Measurements from ENCODE around the gene PLSCR2.
"Not testable (repeated sequence)": the region's sequence is repeated elsewhere in the genome, so short reads cannot be mapped to it uniquely, and the experiment has no call there.

The PLSCR2 gene

DNA sequence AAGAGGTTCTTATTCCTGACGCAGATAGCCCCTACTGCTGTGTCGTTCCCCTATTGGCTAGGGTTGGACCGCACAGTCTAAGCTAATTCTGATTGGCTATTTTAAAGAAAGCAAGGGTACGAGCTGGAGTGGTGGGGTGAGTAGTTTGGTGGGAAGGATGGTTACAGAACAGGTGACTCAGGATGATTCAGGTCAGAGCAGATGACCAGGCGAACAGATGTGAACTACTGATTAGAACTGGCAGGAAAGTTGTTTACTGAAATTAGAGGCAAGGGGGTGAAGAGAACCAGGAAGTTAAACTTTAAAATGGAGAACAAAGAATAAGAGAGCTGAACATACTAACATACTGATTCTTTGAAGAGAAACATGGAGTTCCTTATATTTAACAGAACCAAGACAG, 56.6 kb downstream of the PLSCR2 start:
- POLR2A ChIA-PET; H3K4me3 ChIP-seq (ENCODE audit: low read depth, low read length); H3K27ac ChIP-seq (ENCODE audit: extremely low read depth, low read depth, low read length); H3K36me3 ChIP-seq (ENCODE audit: control insufficient read depth in 2 of 2, insufficient read depth in 1 of 2, low read length in 2 of 2); H3K9me3 ChIP-seq (ENCODE audit: control insufficient read depth, insufficient read depth, low read depth, low read length); H3K4me1 ChIP-seq (ENCODE audit: control insufficient read depth, insufficient read depth, low read length); CTCF ChIA-PET: not testable (repeated sequence)

DNA sequence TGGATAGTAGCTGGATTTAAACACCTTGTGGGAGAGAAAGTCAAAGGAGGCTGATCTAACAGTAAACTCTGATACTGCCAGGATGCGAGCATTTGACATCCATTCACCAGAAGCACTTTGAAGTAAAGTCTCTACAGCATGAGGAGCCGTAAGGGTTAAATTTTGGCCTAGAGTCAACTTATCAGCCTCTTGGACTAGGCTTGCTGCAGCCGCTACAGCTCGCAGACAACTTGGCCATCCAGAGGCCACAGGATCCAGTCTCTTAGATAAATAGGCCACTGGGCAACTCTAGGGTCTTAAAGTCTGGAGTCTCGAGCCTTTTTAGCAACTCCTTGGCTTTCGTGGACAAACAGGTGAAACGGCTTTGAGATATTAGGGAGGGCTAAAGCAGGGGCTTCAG, 61.4 kb downstream of the PLSCR2 start:
- Histone ChIP-seq H3K9me3 (ENCODE audit: control insufficient read depth, insufficient read depth, low read depth, low read length) (no peaks in the 10 kb centered on the region), H3K4me3 (ENCODE audit: low read depth, low read length) (no peak overlapping the region), H3K36me3 (ENCODE audit: control insufficient read depth in 2 of 2, insufficient read depth in 1 of 2, low read length in 2 of 2) (no peaks in the 10 kb centered on the region), H3K4me1 (ENCODE audit: control insufficient read depth, insufficient read depth, low read length) (no peaks in the 10 kb centered on the region), H3K27ac (ENCODE audit: extremely low read depth, low read depth, low read length) (no peak overlapping the region)
- ChIA-PET CTCF (interaction anchor here (0.7 kb wide), 1 partner anchor 109 kb away, joined by 4 read pairs; no protein-coding TSS in a partner anchor), POLR2A (no interaction called here)
- TF ChIP-seq ZNF112 (tag by site-specific recombination; IDR thresholded peaks at IDR 0.05) (no peak), ZNF626 (tag by site-specific recombination; IDR thresholded peaks at IDR 0.05) (no peak), ZNF184 (tag by site-specific recombination; IDR thresholded peaks at IDR 0.05) (no peak), ZNF354C (tag by site-specific recombination; IDR thresholded peaks at IDR 0.05; ENCODE audit: borderline replicate concordance, low read depth) (no peak), ZNF394 (tag by site-specific recombination; IDR thresholded peaks at IDR 0.05; ENCODE audit: borderline replicate concordance) (no peak), SP3 (tag by site-specific recombination; IDR thresholded peaks at IDR 0.05) (no peak), ZNF596 (tag by site-specific recombination; IDR thresholded peaks at IDR 0.05) (no peak), KLF8 (tag by site-specific recombination; IDR thresholded peaks at IDR 0.05) (no peak), ZNF623 (tag by site-specific recombination; IDR thresholded peaks at IDR 0.05) (no peak), GLI2 (tag by site-specific recombination; IDR thresholded peaks at IDR 0.05; ENCODE audit: borderline replicate concordance, low read depth) (no peak), ZNF701 (tag by site-specific recombination; IDR thresholded peaks at IDR 0.05) (no peak)
- TF ChIP-seq, protein P1, sequence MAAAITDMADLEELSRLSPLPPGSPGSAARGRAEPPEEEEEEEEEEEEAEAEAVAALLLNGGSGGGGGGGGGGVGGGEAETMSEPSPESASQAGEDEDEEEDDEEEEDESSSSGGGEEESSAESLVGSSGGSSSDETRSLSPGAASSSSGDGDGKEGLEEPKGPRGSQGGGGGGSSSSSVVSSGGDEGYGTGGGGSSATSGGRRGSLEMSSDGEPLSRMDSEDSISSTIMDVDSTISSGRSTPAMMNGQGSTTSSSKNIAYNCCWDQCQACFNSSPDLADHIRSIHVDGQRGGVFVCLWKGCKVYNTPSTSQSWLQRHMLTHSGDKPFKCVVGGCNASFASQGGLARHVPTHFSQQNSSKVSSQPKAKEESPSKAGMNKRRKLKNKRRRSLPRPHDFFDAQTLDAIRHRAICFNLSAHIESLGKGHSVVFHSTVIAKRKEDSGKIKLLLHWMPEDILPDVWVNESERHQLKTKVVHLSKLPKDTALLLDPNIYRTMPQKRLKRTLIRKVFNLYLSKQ (tag by site-specific recombination; IDR thresholded peaks at IDR 0.05; ENCODE audit: borderline replicate concordance) = no peak
- TF ChIP-seq, protein P2, sequence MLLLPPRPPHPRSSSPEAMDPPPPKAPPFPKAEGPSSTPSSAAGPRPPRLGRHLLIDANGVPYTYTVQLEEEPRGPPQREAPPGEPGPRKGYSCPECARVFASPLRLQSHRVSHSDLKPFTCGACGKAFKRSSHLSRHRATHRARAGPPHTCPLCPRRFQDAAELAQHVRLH (tag by site-specific recombination; IDR thresholded peaks at IDR 0.05) = no peak

DNA sequence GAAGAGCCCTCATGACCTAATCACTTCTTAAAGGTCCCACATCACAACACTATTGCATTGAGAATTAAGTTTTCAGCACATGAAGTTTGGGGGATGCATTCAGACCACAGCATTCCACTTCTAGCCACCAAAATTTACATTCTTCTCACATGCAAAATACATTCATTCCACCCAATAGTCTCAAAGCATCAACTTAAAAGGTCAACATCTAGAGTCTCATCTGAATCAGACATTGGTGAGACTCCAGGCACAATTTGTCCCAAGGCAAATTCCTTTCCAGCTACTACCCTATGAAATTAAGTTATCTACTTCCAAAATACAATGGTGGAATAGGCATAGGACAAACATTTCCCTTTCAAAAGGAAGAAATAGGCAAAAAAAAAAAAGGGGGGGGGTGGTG, 64.9 kb downstream of the PLSCR2 start:
- Histone ChIP-seq H3K27ac (ENCODE audit: extremely low read depth, low read depth, low read length) (no peak overlapping the region), H3K4me3 (ENCODE audit: low read depth, low read length) (no peak overlapping the region), H3K9me3 (ENCODE audit: control insufficient read depth, insufficient read depth, low read depth, low read length) (no peaks in the 10 kb centered on the region), H3K4me1 (ENCODE audit: control insufficient read depth, insufficient read depth, low read length) (no peaks in the 10 kb centered on the region), H3K36me3 (ENCODE audit: control insufficient read depth in 2 of 2, insufficient read depth in 1 of 2, low read length in 2 of 2) (no peaks in the 10 kb centered on the region)
- POLR2A ChIA-PET = no interaction called here
- CTCF ChIA-PET = no interaction called here
- TF ChIP-seq, protein P3, sequence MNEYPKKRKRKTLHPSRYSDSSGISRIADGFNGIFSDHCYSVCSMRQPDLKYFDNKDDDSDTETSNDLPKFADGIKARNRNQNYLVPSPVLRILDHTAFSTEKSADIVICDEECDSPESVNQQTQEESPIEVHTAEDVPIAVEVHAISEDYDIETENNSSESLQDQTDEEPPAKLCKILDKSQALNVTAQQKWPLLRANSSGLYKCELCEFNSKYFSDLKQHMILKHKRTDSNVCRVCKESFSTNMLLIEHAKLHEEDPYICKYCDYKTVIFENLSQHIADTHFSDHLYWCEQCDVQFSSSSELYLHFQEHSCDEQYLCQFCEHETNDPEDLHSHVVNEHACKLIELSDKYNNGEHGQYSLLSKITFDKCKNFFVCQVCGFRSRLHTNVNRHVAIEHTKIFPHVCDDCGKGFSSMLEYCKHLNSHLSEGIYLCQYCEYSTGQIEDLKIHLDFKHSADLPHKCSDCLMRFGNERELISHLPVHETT (tag by site-specific recombination; IDR thresholded peaks at IDR 0.05) = no peak
- TF ChIP-seq ZNF324 (tag by site-specific recombination; IDR thresholded peaks at IDR 0.05) (no peak), ZNF140 (tag by site-specific recombination; IDR thresholded peaks at IDR 0.05) (no peak), ZNF239 (tag by site-specific recombination; IDR thresholded peaks at IDR 0.05) (no peak), ZNF202 (tag by site-specific recombination; IDR thresholded peaks at IDR 0.05; ENCODE audit: borderline replicate concordance) (no peak), ZNF214 (tag by site-specific recombination; IDR thresholded peaks at IDR 0.05; ENCODE audit: borderline replicate concordance) (no peak)
- TF ChIP-seq, protein P4, sequence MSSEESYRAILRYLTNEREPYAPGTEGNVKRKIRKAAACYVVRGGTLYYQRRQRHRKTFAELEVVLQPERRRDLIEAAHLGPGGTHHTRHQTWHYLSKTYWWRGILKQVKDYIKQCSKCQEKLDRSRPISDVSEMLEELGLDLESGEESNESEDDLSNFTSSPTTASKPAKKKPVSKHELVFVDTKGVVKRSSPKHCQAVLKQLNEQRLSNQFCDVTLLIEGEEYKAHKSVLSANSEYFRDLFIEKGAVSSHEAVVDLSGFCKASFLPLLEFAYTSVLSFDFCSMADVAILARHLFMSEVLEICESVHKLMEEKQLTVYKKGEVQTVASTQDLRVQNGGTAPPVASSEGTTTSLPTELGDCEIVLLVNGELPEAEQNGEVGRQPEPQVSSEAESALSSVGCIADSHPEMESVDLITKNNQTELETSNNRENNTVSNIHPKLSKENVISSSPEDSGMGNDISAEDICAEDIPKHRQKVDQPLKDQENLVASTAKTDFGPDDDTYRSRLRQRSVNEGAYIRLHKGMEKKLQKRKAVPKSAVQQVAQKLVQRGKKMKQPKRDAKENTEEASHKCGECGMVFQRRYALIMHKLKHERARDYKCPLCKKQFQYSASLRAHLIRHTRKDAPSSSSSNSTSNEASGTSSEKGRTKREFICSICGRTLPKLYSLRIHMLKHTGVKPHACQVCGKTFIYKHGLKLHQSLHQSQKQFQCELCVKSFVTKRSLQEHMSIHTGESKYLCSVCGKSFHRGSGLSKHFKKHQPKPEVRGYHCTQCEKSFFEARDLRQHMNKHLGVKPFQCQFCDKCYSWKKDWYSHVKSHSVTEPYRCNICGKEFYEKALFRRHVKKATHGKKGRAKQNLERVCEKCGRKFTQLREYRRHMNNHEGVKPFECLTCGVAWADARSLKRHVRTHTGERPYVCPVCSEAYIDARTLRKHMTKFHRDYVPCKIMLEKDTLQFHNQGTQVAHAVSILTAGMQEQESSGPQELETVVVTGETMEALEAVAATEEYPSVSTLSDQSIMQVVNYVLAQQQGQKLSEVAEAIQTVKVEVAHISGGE (tag by site-specific recombination; conservative IDR thresholded peaks at IDR 0.05; ENCODE audit: low read depth) = no peak
- TF ChIP-seq, protein P5, sequence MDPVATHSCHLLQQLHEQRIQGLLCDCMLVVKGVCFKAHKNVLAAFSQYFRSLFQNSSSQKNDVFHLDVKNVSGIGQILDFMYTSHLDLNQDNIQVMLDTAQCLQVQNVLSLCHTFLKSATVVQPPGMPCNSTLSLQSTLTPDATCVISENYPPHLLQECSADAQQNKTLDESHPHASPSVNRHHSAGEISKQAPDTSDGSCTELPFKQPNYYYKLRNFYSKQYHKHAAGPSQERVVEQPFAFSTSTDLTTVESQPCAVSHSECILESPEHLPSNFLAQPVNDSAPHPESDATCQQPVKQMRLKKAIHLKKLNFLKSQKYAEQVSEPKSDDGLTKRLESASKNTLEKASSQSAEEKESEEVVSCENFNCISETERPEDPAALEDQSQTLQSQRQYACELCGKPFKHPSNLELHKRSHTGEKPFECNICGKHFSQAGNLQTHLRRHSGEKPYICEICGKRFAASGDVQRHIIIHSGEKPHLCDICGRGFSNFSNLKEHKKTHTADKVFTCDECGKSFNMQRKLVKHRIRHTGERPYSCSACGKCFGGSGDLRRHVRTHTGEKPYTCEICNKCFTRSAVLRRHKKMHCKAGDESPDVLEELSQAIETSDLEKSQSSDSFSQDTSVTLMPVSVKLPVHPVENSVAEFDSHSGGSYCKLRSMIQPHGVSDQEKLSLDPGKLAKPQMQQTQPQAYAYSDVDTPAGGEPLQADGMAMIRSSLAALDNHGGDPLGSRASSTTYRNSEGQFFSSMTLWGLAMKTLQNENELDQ (tag by site-specific recombination; IDR thresholded peaks at IDR 0.05; ENCODE audit: low read depth) = no peak
